GM12801 (cell line): ENCODE data around the gene TTLL4.

Source experiments
- CTCF ChIP-seq: IDR thresholded peaks from one replicate; pipeline ENCODE4 v1.5.1; 2011; ENCODE audit warnings: control low read depth; ENCODE audit not compliant: insufficient read length; ENCODE audit errors: extremely low read depth

TTLL4 gene

GRCh38 chr2:218785103-218785502 lies 74.5 kb downstream of the TTLL4 start:
- TF ChIP-seq CTCF: no peak

- no peak for TF ChIP-seq CTCF
Observed at GRCh38 chr2:218786133-218786532, 75.5 kb downstream of the TTLL4 start.

- no peak for TF ChIP-seq CTCF
Observed at GRCh38 chr2:218788529-218789255, 78.1 kb downstream of the TTLL4 start.

GRCh38 chr2:218792433-218792832 lies 81.8 kb downstream of the TTLL4 start:
- no peak for TF ChIP-seq CTCF

- TF ChIP-seq CTCF: no peak
Observed at GRCh38 chr2:218796691-218797090, 86.1 kb downstream of the TTLL4 start.

GRCh38 chr2:218798767-218799504 lies 88.3 kb downstream of the TTLL4 start:
- TF ChIP-seq CTCF: no peak

GRCh38 chr2:218799990-218800389 lies 89.4 kb downstream of the TTLL4 start:
- no peak for TF ChIP-seq CTCF
